Measurements from ENCODE around the gene METRN. TPM values are rescaled to one million over a fixed set of nuclear protein-coding genes. Genes with fewer than 3 reads are reported as not detected.

METRN gene
- total RNA-seq, 1 donor from 2014 or later: 62.0 TPM

Other genes with a start within 250 kb of the METRN start
- 75.4 TPM for gene CAPN15, start 187.4 kb upstream of the METRN start, total RNA-seq
- gene PRR35, start 154.7 kb upstream of the METRN start, total RNA-seq: not detected
- 1.2 TPM for gene NHLRC4, start 148.1 kb upstream of the METRN start, total RNA-seq
- gene PIGQ, start 145.2 kb upstream of the METRN start, total RNA-seq: 117 TPM
- 33.1 TPM for gene RAB40C, start 125.1 kb upstream of the METRN start, total RNA-seq
- 1.7 TPM for gene WFIKKN1, start 84.1 kb upstream of the METRN start, total RNA-seq
- 69.3 TPM for gene METTL26, start 78.8 kb upstream of the METRN start, total RNA-seq
- gene MCRIP2, start 73.3 kb upstream of the METRN start, total RNA-seq: 67.6 TPM
- gene WDR90, start 65.8 kb upstream of the METRN start, total RNA-seq: 62.4 TPM
- 125 TPM for gene RHOT2, start 47.0 kb upstream of the METRN start, total RNA-seq
- 5.5 TPM for gene RHBDL1, start 39.4 kb upstream of the METRN start, total RNA-seq
- 125 TPM for gene STUB1, start 34.7 kb upstream of the METRN start, total RNA-seq
- 66.7 TPM for gene JMJD8, start 30.8 kb upstream of the METRN start, total RNA-seq
- 14.8 TPM for gene WDR24, start 24.7 kb upstream of the METRN start, total RNA-seq
- 0.78 TPM for gene FBXL16, start 9.3 kb upstream of the METRN start, total RNA-seq
- 54.7 TPM for gene ANTKMT, start 6.0 kb downstream of the METRN start, total RNA-seq
- gene CCDC78, start 11.3 kb downstream of the METRN start, total RNA-seq: 3.3 TPM
- 13.4 TPM for gene HAGHL, start 12.0 kb downstream of the METRN start, total RNA-seq
- 47.1 TPM for gene CIAO3, start 25.9 kb downstream of the METRN start, total RNA-seq
- 53.1 TPM for gene MSLN, start 45.6 kb downstream of the METRN start, total RNA-seq
- gene RPUSD1, start 73.3 kb downstream of the METRN start, total RNA-seq: 18.5 TPM
- 17.3 TPM for gene CHTF18, start 73.5 kb downstream of the METRN start, total RNA-seq
- gene GNG13, start 85.6 kb downstream of the METRN start, total RNA-seq: not detected

All from mucosa of gallbladder (tissue), 1 donor.